Hematopoietic multipotent progenitor cell treated with erythropoietin and hydrocortisone succinate and interleukin-3 and kit ligand, for 15 days (in vitro differentiated cells): ENCODE results near the gene MYO16.
A peak's percentile ranks its signal among the peaks of the same experiment; 100 is the strongest.

Experiments used
- DNase-seq: peaks from one replicate; pipeline ENCODE4 v3.0.0-alpha.2; 2015; ENCODE audit warnings: low spot score

Gene MYO16

GRCh38 chr13:108933061-108933460 lies 303.6 kb downstream of the MYO16 start:
- DNase-seq = no peak

GRCh38 chr13:108938155-108938554 lies 308.7 kb downstream of the MYO16 start:
- no peak for DNase-seq

GRCh38 chr13:108940121-108940520 lies 310.7 kb downstream of the MYO16 start:
- DNase-seq = no peak

- no peak for DNase-seq
Observed at GRCh38 chr13:108943842-108944241, 314.4 kb downstream of the MYO16 start.

- DNase-seq = no peak
Observed at GRCh38 chr13:108944760-108945159, 315.3 kb downstream of the MYO16 start.

GRCh38 chr13:108947551-108948030 lies 318.2 kb downstream of the MYO16 start:
- DNase-seq = no peak

- DNase-seq = no peak
Observed at GRCh38 chr13:108948251-108948671, 318.9 kb downstream of the MYO16 start.

GRCh38 chr13:108950333-108951010 lies 321.1 kb downstream of the MYO16 start:
- DNase-seq = no peak

- no peak for DNase-seq
Observed at GRCh38 chr13:108955741-108956140, 326.3 kb downstream of the MYO16 start.

GRCh38 chr13:108957369-108958012 lies 328.1 kb downstream of the MYO16 start:
- DNase-seq = no peak

GRCh38 chr13:108958013-108958376 lies 328.6 kb downstream of the MYO16 start:
- DNase-seq = no peak

- no peak for DNase-seq
Observed at GRCh38 chr13:108959234-108959633, 329.8 kb downstream of the MYO16 start.

GRCh38 chr13:108960006-108960405 lies 330.6 kb downstream of the MYO16 start:
- no peak for DNase-seq

GRCh38 chr13:108961542-108962125 lies 332.2 kb downstream of the MYO16 start:
- peak; percentile 63 for DNase-seq

GRCh38 chr13:108962654-108963053 lies 333.2 kb downstream of the MYO16 start:
- peak; percentile 35 for DNase-seq

- DNase-seq = no peak
Observed at GRCh38 chr13:108963276-108963810, 333.9 kb downstream of the MYO16 start.

GRCh38 chr13:108963846-108964600 lies 334.6 kb downstream of the MYO16 start:
- no peak for DNase-seq

GRCh38 chr13:108964606-108965005 lies 335.2 kb downstream of the MYO16 start:
- DNase-seq = no peak

- DNase-seq = no peak
Observed at GRCh38 chr13:108967371-108967770, 338.0 kb downstream of the MYO16 start.

GRCh38 chr13:108968566-108968965 lies 339.2 kb downstream of the MYO16 start:
- no peak for DNase-seq

GRCh38 chr13:108974686-108975085 lies 345.3 kb downstream of the MYO16 start:
- DNase-seq = no peak

- no peak for DNase-seq
Observed at GRCh38 chr13:108980237-108980636, 350.8 kb downstream of the MYO16 start.
